ENCODE measurements around the gene RNF13.

Gene RNF13

GRCh38 chr3:149949181-149949580 lies 136.2 kb downstream of the RNF13 start:
- DNase-seq (ENCODE audit: low read depth) = no peak
- TF ChIP-seq, protein P1, sequence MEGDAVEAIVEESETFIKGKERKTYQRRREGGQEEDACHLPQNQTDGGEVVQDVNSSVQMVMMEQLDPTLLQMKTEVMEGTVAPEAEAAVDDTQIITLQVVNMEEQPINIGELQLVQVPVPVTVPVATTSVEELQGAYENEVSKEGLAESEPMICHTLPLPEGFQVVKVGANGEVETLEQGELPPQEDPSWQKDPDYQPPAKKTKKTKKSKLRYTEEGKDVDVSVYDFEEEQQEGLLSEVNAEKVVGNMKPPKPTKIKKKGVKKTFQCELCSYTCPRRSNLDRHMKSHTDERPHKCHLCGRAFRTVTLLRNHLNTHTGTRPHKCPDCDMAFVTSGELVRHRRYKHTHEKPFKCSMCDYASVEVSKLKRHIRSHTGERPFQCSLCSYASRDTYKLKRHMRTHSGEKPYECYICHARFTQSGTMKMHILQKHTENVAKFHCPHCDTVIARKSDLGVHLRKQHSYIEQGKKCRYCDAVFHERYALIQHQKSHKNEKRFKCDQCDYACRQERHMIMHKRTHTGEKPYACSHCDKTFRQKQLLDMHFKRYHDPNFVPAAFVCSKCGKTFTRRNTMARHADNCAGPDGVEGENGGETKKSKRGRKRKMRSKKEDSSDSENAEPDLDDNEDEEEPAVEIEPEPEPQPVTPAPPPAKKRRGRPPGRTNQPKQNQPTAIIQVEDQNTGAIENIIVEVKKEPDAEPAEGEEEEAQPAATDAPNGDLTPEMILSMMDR (conservative IDR thresholded peaks at IDR 0.05; ENCODE audit: low read depth, low read length) = no peak
- no peak overlapping the region for H3K4me3 ChIP-seq (ENCODE audit: low read length)

DNA sequence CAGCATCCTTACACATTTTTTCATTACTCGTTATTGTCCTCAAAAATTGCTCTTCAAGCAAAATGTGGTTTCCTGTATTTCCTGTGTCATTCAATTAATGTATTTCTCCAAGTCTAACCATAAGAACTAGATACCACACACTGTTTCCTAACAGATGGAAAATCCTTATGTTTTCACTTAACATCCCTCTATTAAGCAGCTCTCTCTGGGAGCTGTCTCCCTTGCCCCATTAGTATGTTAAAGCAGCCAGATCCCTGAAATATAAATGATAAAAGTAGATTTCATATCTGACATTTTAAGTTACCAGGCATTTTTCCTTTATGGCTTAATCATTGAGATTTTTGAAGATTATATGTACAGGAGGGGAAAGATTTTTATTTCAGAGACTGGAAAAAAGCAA lies 141.8 kb downstream of the RNF13 start:
- DNase-seq (ENCODE audit: low read depth) = no peak
- TF ChIP-seq, protein P1 (conservative IDR thresholded peaks at IDR 0.05; ENCODE audit: low read depth, low read length) = no peak

GRCh38 chr3:149955449-149955848 lies 142.4 kb downstream of the RNF13 start:
- DNase-seq (ENCODE audit: low read depth) = no peak
- TF ChIP-seq, protein P1 (conservative IDR thresholded peaks at IDR 0.05; ENCODE audit: low read depth, low read length) = no peak
- no peak overlapping the region for H3K4me3 ChIP-seq (ENCODE audit: low read length)

More for the DNA sequence above, 141.8 kb downstream of the RNF13 start:
- no peak overlapping the region for H3K4me3 ChIP-seq (ENCODE audit: low read length)

DNA sequence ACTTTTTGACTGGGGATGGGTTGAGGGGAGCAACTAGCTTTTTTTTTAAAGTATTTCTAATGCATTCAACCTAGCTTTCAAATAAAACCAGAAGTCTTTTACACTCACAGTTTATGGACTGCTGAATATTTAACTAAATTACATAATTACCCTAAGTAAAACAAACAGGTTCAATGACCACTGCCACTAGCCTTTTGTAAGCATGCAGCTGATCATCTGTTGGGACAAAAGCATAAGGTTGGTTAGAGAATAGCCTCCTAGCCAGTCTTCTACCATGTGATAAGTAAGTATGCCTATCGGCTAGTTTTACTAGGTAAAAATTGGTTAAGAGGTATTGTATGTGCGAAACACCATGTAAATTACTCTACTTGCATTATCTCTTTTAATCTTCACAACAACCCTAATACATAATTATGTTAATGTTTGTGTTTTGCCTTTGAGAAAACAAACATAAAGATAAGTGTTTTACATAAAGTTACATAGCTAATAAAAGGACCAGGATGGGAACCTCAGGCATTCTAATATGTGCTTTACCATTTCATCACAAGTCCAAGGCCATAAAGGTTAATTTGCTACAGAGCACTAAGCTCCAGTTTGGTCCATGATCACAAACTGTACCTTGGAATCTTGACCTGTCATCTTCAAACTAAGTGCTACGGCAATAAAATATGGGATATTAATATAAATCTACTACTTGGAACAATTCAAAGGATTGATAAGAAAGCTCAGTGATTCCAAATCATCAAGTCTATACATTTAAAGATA lies 144.5 kb downstream of the RNF13 start:
- DNase-seq (ENCODE audit: low read depth) = no peak
- no peak overlapping the region for H3K4me3 ChIP-seq (ENCODE audit: low read length)
- TF ChIP-seq, protein P1 (conservative IDR thresholded peaks at IDR 0.05; ENCODE audit: low read depth, low read length) = no peak

DNA sequence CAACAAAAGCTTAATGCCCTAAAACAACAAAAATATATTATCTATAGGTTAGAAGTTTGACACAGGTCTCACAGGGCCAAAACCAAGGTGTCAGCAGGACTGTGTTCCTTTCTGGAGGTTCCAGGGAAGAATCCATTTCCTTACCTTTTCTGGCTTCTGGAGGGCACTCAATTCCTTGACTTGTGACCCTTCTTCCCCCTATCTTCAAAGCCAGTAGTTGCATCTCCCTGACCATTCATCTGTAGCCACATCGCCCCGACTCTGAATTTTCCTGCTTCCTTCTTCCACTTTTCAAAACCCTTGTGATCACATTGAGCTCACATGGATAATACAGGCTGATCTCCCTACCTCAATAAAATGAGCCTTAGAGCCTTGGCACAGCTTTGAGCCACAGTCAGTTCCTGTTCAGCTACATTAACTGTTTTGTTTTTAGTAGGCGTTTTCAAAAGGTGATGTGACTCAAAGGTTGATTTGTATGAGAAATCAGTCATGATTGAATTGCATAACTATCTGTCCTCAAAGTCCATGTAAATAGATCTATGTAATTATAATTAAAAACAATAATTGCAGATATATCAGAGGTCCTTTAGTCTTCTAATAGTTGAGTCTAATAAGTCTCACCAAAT lies 145.3 kb downstream of the RNF13 start:
- TF ChIP-seq, protein P1 (conservative IDR thresholded peaks at IDR 0.05; ENCODE audit: low read depth, low read length) = no peak
- H3K4me3 ChIP-seq (ENCODE audit: low read length) = no peak overlapping the region
- no peak for DNase-seq (ENCODE audit: low read depth)

GRCh38 chr3:149959443-149959842 lies 146.4 kb downstream of the RNF13 start:
- TF ChIP-seq, protein P1 (conservative IDR thresholded peaks at IDR 0.05; ENCODE audit: low read depth, low read length) = no peak

DNA sequence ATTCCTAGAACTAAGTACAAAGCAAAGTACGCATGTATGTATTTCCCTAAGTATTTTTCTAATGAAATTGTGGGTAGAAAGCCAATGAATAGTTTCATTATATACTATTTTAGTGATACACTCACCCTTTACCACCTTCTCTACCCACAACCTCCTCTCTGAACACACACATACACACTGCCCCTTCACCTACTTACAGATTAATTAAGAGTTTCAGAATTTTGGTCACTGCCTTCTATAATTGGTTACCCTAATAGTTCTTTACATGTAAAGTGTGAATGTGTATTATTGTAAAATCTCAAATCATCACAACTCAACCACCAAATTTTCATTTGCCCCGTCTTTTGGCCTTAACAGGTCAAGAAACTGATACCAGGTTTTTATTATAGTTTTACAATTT lies 150.5 kb downstream of the RNF13 start:
- no peak for DNase-seq (ENCODE audit: low read depth)
- H3K4me3 ChIP-seq (ENCODE audit: low read length) = no peak overlapping the region
- TF ChIP-seq, protein P1 (conservative IDR thresholded peaks at IDR 0.05; ENCODE audit: low read depth, low read length) = no peak

More at GRCh38 chr3:149959443-149959842, 146.4 kb downstream of the RNF13 start:
- no peak for DNase-seq (ENCODE audit: low read depth)
- no peak overlapping the region for H3K4me3 ChIP-seq (ENCODE audit: low read length)
